H1 (cell line): Measurements from ENCODE around the gene RRN3. TPM values are rescaled to one million over a fixed set of nuclear protein-coding genes. Genes with fewer than 3 reads are reported as not detected.

ENCODE experiments used
- PHF8 ChIP-seq: fragments of 200-600 bp; sonication (generic); conservative IDR thresholded peaks from 2 replicates; pipeline ENCODE4 v1.7.1; 2012; ENCODE audit warnings: low read depth, mild to moderate bottlenecking, inconsistent platforms, low read length, moderate library complexity
- TEAD4 ChIP-seq: IDR thresholded peaks from 2 replicates; pipeline ENCODE4 v1.6.1; 2012; ENCODE audit warnings: low read depth, low read length, inconsistent platforms, mixed read lengths
- polyA plus RNA-seq, 7 experiments: library from polyadenylated mRNA; depleted of rRNA in 3 of 7; stranded (reverse) in 5 of 7; unstranded in 2 of 7; fragments of >200 nt in 5 of 7; fragments of 200-250 nt in 2 of 7; gene quantifications; 1 replicate in 5 of 7; 2 replicates in 1 of 7; 4 replicates in 1 of 7; pipeline versions ENCODE4 v1.2.1 to v1.2.3, GENCODE V29; 2011 to 2013; ENCODE audit warnings: missing spikeins in 2 of 7, mixed read lengths in 2 of 7
- total RNA-seq: library from RNA; stranded (reverse); fragmentation: NEBNext Ultra II Directional; extraction: Animal tissue kit (Norgen Biotek cat#: 25700); gene quantifications from 2 replicates; pipeline ENCODE4 v1.2.1, GENCODE V29; 2021

Gene RRN3
- total and polyA plus RNA-seq, 2 of the 8 experiments (the other 6 are each of a cell fraction or from before 2014, with no cell fraction given) = 15.1 to 26.0 TPM

GRCh38 chr16:15034266-15035162, 59.6 kb downstream of the RRN3 start (continued):
- TF ChIP-seq TEAD4 (no peak), PHF8 (no peak)
